Prostate gland (tissue), 2 donors: ENCODE data around the gene HOMEZ. TPM values are rescaled to one million over a fixed set of nuclear protein-coding genes. Genes with fewer than 3 reads are reported as not detected.

ENCODE experiments used
- DNase-seq: peaks from one replicate; pipeline ENCODE4 v3.0.0-alpha.2; 2019; ENCODE audit warnings: low spot score
- H3K27ac ChIP-seq, 2 donors: fragments of 200-600 bp; sonication (generic); 2 replicates each; pipeline ENCODE4 v1.5.1; 2017 to 2019
- H3K27me3 ChIP-seq: fragments of 200-600 bp; sonication (generic); replicated peaks from 2 replicates; pipeline ENCODE4 v1.5.1; 2019; ENCODE audit not compliant: insufficient read depth
- H3K36me3 ChIP-seq, 2 donors: fragments of 200-600 bp; sonication (generic); 1 replicate in 1 of 2; 2 replicates in 1 of 2; pipeline versions ENCODE4 v1.5.1 to v1.8.1; 2017 to 2019
- H3K4me1 ChIP-seq: fragments of 200-600 bp; sonication (generic); replicated peaks from 2 replicates; pipeline ENCODE4 v1.5.1; 2019
- H3K4me3 ChIP-seq, 2 donors: fragments of 200-600 bp; sonication (generic); 2 replicates each; pipeline ENCODE4 v1.5.1; 2017 to 2019
- H3K9me3 ChIP-seq: fragments of 200-600 bp; sonication (generic); 2 replicates; pipeline ENCODE4 v1.5.1; 2017
- CTCF ChIP-seq, 4 experiments: fragments of 200-600 bp in 2 of 4; fragments of 450-650 bp in 2 of 4; sonication (generic) in 2 of 4; IDR thresholded peaks; 1 replicate in 3 of 4; 2 replicates in 1 of 4; pipeline ENCODE4 v1.5.1; 2016 to 2019; ENCODE audit warnings: antibody characterized with exemption in 4 of 4, mild to moderate bottlenecking in 2 of 4, moderate library complexity in 2 of 4
- POLR2A ChIP-seq: fragments of 450-650 bp; IDR thresholded peaks from one replicate; pipeline ENCODE4 v1.6.1; 2016; ENCODE audit warnings: antibody characterized with exemption, mild to moderate bottlenecking
- POLR2AphosphoS5 ChIP-seq: sonication (generic); formaldehyde crosslinking; IDR thresholded peaks from one replicate; pipeline ENCODE4 v1.6.1; 2017; ENCODE audit warnings: antibody characterized with exemption
- WGBS: methylation state at CpG from one replicate; pipeline ENCODE4 v1.1.5; 2018; 5-methylcytosine and 5-hydroxymethylcytosine counted together
- intact Hi-C: fragments of 100-400 bp; cut with DNase I; formaldehyde crosslinking; loops from one replicate; pipeline ENCODE4 v1.14.2; 2022
- total RNA-seq, 2 donors: library from RNA; depleted of rRNA; stranded (reverse); fragments of >200 nt; gene quantifications; one replicate each; pipeline ENCODE4 v1.1.0, GENCODE V29; 2016

Gene HOMEZ
- total RNA-seq, 2 donors from 2014 or later, result 15.3 to 22.0 TPM

DNA sequence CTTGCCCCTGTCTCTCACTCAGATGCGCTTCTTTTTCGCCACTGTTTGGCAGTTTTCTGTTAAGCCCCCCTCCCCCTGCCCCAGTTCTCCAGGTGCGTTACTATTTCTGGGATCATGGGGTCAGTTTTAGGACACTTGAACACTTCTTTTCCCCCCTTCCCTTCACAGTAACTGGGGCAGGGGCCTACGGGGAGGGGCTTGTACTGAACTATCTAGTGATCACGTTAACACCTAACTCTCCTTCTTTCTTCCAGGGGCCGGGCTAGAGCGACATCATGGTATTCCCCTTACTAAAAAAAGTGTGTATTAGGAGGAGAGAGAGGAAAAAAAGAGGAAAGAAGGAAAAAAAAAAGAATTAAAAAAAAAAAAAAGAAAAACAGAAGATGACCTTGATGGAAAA lies 39.1 kb upstream of the HOMEZ start:
- Histone ChIP-seq H3K36me3 (peaks cover 0 to 7% of the 10 kb centered on the region in 2 donors), H3K27ac (no peak overlapping the region), H3K27me3 (no peaks in the 10 kb centered on the region), H3K4me1 (no peaks in the 10 kb centered on the region), H3K9me3 (no peaks in the 10 kb centered on the region), H3K4me3 (no peak overlapping the region)
- WGBS, result 81% methylated on average over 7 of the region's 7 CpGs
- TF ChIP-seq CTCF (IDR thresholded peaks at IDR 0.05) (no peak), POLR2A (no peak), POLR2AphosphoS5 (no peak)
- DNase-seq, result no peak
- intact Hi-C loops, result loop anchor here (5.0 to 10.0 kb wide), 2 partner anchors 142 to 240 kb away; partner anchors contain the start of genes AP1G2 and NGDN

GRCh38 chr14:23324455-23324846 lies 38.5 kb upstream of the HOMEZ start:
- TF ChIP-seq POLR2AphosphoS5 (no peak), POLR2A (no peak), CTCF (IDR thresholded peaks at IDR 0.05) (no peak)
- Histone ChIP-seq H3K4me3 (no peak overlapping the region), H3K4me1 (no peaks in the 10 kb centered on the region), H3K27me3 (no peaks in the 10 kb centered on the region), H3K27ac (no peak overlapping the region), H3K36me3 (peaks cover 0 to 7% of the 10 kb centered on the region in 2 donors), H3K9me3 (no peaks in the 10 kb centered on the region)
- WGBS, result 55% methylated on average over 2 of the region's 2 CpGs
- DNase-seq, result no peak
- intact Hi-C loops, result loop anchor here (5.0 to 10.0 kb wide), 2 partner anchors 143 to 240 kb away; partner anchors contain the start of genes AP1G2 and NGDN

DNA sequence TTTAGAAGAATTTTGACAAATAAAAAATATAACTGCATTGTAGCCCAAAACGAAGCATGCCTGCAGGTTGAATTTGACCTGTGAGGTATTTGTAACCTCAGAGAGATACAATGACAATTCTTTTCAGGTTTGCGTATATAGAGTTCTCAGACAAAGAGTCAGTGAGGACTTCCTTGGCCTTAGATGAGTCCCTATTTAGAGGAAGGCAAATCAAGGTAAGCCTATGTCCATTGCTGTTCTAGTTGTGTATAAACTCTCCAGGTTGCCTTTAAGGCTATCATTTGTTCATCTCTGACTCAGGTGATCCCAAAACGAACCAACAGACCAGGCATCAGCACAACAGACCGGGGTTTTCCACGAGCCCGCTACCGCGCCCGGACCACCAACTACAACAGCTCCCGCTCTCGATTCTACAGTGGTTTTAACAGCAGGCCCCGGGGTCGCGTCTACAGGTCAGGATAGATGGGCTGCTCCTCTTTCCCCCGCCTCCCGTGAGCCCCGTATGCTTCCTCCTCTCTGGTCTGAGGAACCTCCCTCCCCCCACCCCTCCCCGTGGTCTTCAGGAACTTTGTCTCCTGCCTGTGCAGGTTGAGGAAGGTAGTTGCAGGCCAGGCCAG lies 38.0 kb upstream of the HOMEZ start:
- no peak for DNase-seq
- no peak for TF ChIP-seq POLR2A
- TF ChIP-seq CTCF (IDR thresholded peaks at IDR 0.05), result no peak
- no peak for TF ChIP-seq POLR2AphosphoS5
- no peaks in the 10 kb centered on the region for H3K9me3 ChIP-seq
- intact Hi-C loops, result loop anchor here (5.0 to 10.0 kb wide), 2 partner anchors 143 to 241 kb away; partner anchors contain the start of genes AP1G2 and NGDN
- no peaks in the 10 kb centered on the region for H3K27me3 ChIP-seq
- H3K27ac ChIP-seq, result no peak overlapping the region
- no peaks in the 10 kb centered on the region for H3K4me1 ChIP-seq
- peaks cover 0 to 7% of the 10 kb centered on the region in 2 donors for H3K36me3 ChIP-seq
- no peak overlapping the region for H3K4me3 ChIP-seq
- 82% methylated on average over 18 of the region's 18 CpGs for WGBS

DNA sequence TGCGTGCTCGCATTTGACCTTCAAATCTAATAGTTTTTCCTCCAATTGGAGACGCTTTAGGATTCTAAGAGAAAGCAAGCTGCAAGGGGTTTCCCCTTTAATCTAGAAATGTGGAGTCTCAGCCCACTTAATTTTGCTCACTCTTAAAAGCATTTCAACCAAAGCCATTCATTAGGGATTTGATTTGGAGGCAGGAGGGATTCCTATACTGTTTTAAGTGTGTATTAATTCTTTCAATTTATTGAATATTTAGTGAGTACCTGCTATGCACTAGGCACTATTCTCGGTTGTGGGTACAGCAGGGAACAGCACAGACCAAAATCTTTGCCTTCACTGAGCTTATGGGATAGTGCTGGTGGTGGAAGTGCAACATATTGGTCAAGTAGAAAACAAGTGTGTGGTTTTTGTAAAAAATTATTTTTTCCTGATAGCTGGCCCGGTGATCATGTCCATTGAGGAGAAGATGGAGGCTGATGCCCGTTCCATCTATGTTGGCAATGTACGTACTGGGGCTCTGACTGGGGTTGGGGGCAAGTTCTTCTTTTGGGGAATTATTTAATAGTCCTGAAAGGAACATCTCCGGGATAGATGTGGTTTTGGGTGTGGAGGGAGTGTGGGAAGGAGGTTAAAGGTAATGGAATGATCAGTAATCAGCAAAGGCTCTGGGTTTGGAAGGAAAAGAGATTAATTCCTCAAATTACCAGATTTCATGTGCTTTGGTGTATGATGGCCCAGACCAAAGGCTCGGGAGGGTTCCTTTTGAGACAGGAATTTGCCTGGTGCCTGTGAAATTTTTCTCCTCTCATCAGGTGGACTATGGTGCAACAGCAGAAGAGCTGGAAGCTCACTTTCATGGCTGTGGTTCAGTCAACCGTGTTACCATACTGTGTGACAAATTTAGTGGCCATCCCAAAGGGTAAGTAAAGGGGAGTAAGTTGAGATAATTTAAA lies 36.9 kb upstream of the HOMEZ start:
- no peak for TF ChIP-seq POLR2AphosphoS5
- TF ChIP-seq POLR2A, result no peak
- TF ChIP-seq CTCF (IDR thresholded peaks at IDR 0.05), result no peak
- H3K4me1 ChIP-seq, result no peaks in the 10 kb centered on the region
- 39% methylated on average over 10 of the region's 10 CpGs for WGBS
- H3K27me3 ChIP-seq, result no peaks in the 10 kb centered on the region
- no peaks in the 10 kb centered on the region for H3K9me3 ChIP-seq
- H3K27ac ChIP-seq, result peak overlapping the region; percentile 98
- intact Hi-C loops, result loop anchor here (5.0 to 10.0 kb wide), 2 partner anchors 144 to 242 kb away; partner anchors contain the start of genes AP1G2 and NGDN
- H3K4me3 ChIP-seq, result peak overlapping the region; percentile 96 to 98
- no peak for DNase-seq
- H3K36me3 ChIP-seq, result peaks cover 0 to 7% of the 10 kb centered on the region in 2 donors
